H1 (cell line): ENCODE results near the gene ADGRA3. TPM values are rescaled to one million over a fixed set of nuclear protein-coding genes. Genes with fewer than 3 reads are reported as not detected.

Experiments used
- CTCF ChIA-PET: fragments of 300-600 bp; sonication (Branson Sonifier 250); formaldehyde crosslinking; loops from one replicate; lab custom pipeline; 2021; ENCODE audit not compliant: partially characterized antibody; lab: Charles Lee
- POLR2A ChIA-PET: fragments of 300-600 bp; sonication (Branson Sonifier 250); formaldehyde crosslinking; loops from one replicate; lab custom pipeline; 2021; ENCODE audit warnings: inconsistent platforms; ENCODE audit not compliant: partially characterized antibody; lab: Charles Lee
- DNase-seq, 2 experiments: peaks; one replicate each; pipeline versions ENCODE4 v3.0.0 to v3.0.0-alpha.2; 2010 to 2022; ENCODE audit warnings: low spot score in 2 of 2, low read depth in 1 of 2, mixed read lengths in 1 of 2
- FAIRE-seq: peaks from 2 replicates; lab custom pipeline; 2011; peaks lifted over from hg19 to GRCh38; lab: Jason Lieb, UNC
- H2AFZ ChIP-seq: 2 replicates; pipeline ENCODE4 v1.8.1; 2012; ENCODE audit warnings: low read length, inconsistent platforms
- H2AK5ac ChIP-seq: 2 replicates; pipeline ENCODE4 v1.6.1; 2013; ENCODE audit warnings: low read depth, low read length
- H2BK120ac ChIP-seq: replicated peaks from 2 replicates; pipeline ENCODE3; 2013; ENCODE audit warnings: low read depth, low read length, inconsistent platforms
- H2BK12ac ChIP-seq: 2 replicates; pipeline ENCODE4 v1.6.1; 2013; ENCODE audit warnings: low read depth, low read length
- H2BK15ac ChIP-seq: 2 replicates; pipeline ENCODE4 v1.6.1; 2013; ENCODE audit warnings: low read length
- H2BK20ac ChIP-seq: 2 replicates; pipeline ENCODE4 v1.6.1; 2013; ENCODE audit warnings: low read length
- H2BK5ac ChIP-seq: 2 replicates; pipeline ENCODE4 v1.6.1; 2013; ENCODE audit warnings: low read depth, low read length
- H3K14ac ChIP-seq: 2 replicates; pipeline ENCODE4 v1.6.1; 2013; ENCODE audit warnings: inconsistent platforms; ENCODE audit not compliant: insufficient read length
- H3K18ac ChIP-seq: 2 replicates; pipeline ENCODE4 v1.6.1; 2013; ENCODE audit warnings: low read length; ENCODE audit errors: extremely low read depth
- H3K23ac ChIP-seq: 2 replicates; pipeline ENCODE4 v1.6.1; 2013; ENCODE audit warnings: inconsistent platforms; ENCODE audit not compliant: insufficient read length
- H3K23me2 ChIP-seq: 2 replicates; pipeline ENCODE4 v1.6.1; 2013; ENCODE audit warnings: low read depth, low read length
- H3K27ac ChIP-seq: 2 replicates; pipeline ENCODE4 v1.6.1; 2011; ENCODE audit warnings: low read depth, low read length, inconsistent platforms
- H3K27me3 ChIP-seq, 4 experiments: replicated peaks in 1 of 4; 1 replicate in 1 of 4; 2 replicates in 3 of 4; pipeline versions ENCODE4 v1.6.1 to v1.8.1; 2011 to 2013; ENCODE audit warnings: low read length in 3 of 4, mild to moderate bottlenecking in 3 of 4, inconsistent platforms in 2 of 4, mixed read lengths in 2 of 4, moderate library complexity in 1 of 4; ENCODE audit not compliant: control insufficient read depth in 3 of 4, insufficient read depth in 3 of 4; ENCODE audit errors: extremely low read depth in 1 of 4
- H3K36me3 ChIP-seq, 4 experiments: 2 replicates each; pipeline versions ENCODE4 v1.6.1 to v1.8.1; 2011 to 2013; ENCODE audit warnings: mild to moderate bottlenecking in 4 of 4, low read length in 3 of 4, moderate library complexity in 2 of 4, control low read depth in 1 of 4, inconsistent platforms in 1 of 4; ENCODE audit not compliant: insufficient read depth in 4 of 4, control insufficient read depth in 2 of 4
- H3K4ac ChIP-seq: replicated peaks from 2 replicates; pipeline ENCODE3; 2013; ENCODE audit warnings: low read length, low read depth, mixed read lengths, inconsistent platforms; ENCODE audit not compliant: insufficient read length
- H3K4me1 ChIP-seq, 4 experiments: replicated peaks in 1 of 4; 1 replicate in 1 of 4; 2 replicates in 3 of 4; pipeline versions ENCODE4 v1.6.1 to v1.8.1; 2011 to 2013; ENCODE audit warnings: low read length in 3 of 4, inconsistent platforms in 2 of 4, mixed read lengths in 1 of 4; ENCODE audit not compliant: insufficient read depth in 4 of 4, control insufficient read depth in 3 of 4
- H3K4me2 ChIP-seq, 2 experiments: 2 replicates each; pipeline versions ENCODE4 v1.6.1 to v1.8.1; 2011 to 2013; ENCODE audit warnings: low read depth in 2 of 2, low read length in 2 of 2, control low read depth in 1 of 2, inconsistent platforms in 1 of 2, mild to moderate bottlenecking in 1 of 2; ENCODE audit not compliant: insufficient read depth in 1 of 2
- H3K4me3 ChIP-seq, 4 experiments: fragments of 200-600, 300-600 bp in 1 of 4; sonication (generic), shearing (Covaris generic), sonication (Bioruptor Twin) in 1 of 4; 2 replicates each; pipeline versions ENCODE4 v1.5.1 to v1.8.1; 2011 to 2016; ENCODE audit warnings: low read length in 4 of 4, low read depth in 3 of 4, control low read depth in 2 of 4, inconsistent platforms in 2 of 4, mild to moderate bottlenecking in 2 of 4, mixed read lengths in 1 of 4, moderate library complexity in 1 of 4; ENCODE audit not compliant: insufficient read depth in 2 of 4; ENCODE audit errors: extremely low read depth in 1 of 4
- H3K56ac ChIP-seq: replicated peaks from 2 replicates; pipeline ENCODE3; 2013; ENCODE audit warnings: low read depth, mild to moderate bottlenecking, mixed read lengths, low read length, inconsistent platforms; ENCODE audit not compliant: insufficient read length
- H3K79me1 ChIP-seq: 2 replicates; pipeline ENCODE4 v1.6.1; 2013; ENCODE audit warnings: low read depth, low read length, control low read depth
- H3K79me2 ChIP-seq, 2 experiments: 2 replicates each; pipeline versions ENCODE4 v1.6.1 to v1.8.1; 2012 to 2013; ENCODE audit warnings: low read length in 2 of 2, mild to moderate bottlenecking in 2 of 2, inconsistent platforms in 1 of 2; ENCODE audit not compliant: insufficient read depth in 2 of 2, control insufficient read depth in 1 of 2
- H3K9ac ChIP-seq, 4 experiments: replicated peaks in 1 of 4; 1 replicate in 1 of 4; 2 replicates in 3 of 4; pipeline versions ENCODE4 v1.6.1 to v1.8.1; 2011 to 2013; ENCODE audit warnings: low read depth in 3 of 4, low read length in 3 of 4, control low read depth in 2 of 4, mild to moderate bottlenecking in 2 of 4, moderate library complexity in 2 of 4, inconsistent platforms in 1 of 4; ENCODE audit errors: extremely low read depth in 1 of 4
- H3K9me3 ChIP-seq, 2 experiments: 2 replicates each; pipeline versions ENCODE4 v1.6.1 to v1.8.1; 2012 to 2013; ENCODE audit warnings: mild to moderate bottlenecking in 2 of 2, moderate library complexity in 2 of 2, control low read depth in 1 of 2, inconsistent platforms in 1 of 2, low read depth in 1 of 2, low read length in 1 of 2, mixed read lengths in 1 of 2; ENCODE audit not compliant: insufficient read depth in 2 of 2
- H4K20me1 ChIP-seq, 2 experiments: replicated peaks in 1 of 2; 2 replicates each; pipeline versions ENCODE3 to v1.8.1; 2011 to 2013; ENCODE audit warnings: inconsistent platforms in 2 of 2, low read length in 2 of 2, mild to moderate bottlenecking in 1 of 2; ENCODE audit not compliant: insufficient read depth in 2 of 2, control insufficient read depth in 1 of 2
- H4K5ac ChIP-seq: 2 replicates; pipeline ENCODE4 v1.6.1; 2013; ENCODE audit warnings: low read length, low read depth, mixed read lengths, inconsistent platforms; ENCODE audit not compliant: insufficient read length
- H4K8ac ChIP-seq: 2 replicates; pipeline ENCODE4 v1.8.0; 2013; ENCODE audit warnings: mild to moderate bottlenecking, moderate library complexity, low read length, inconsistent platforms; ENCODE audit not compliant: insufficient read depth; ENCODE audit errors: extremely low read depth
- H4K91ac ChIP-seq: replicated peaks from 2 replicates; pipeline ENCODE3; 2013; ENCODE audit warnings: low read length, mixed read lengths, inconsistent platforms; ENCODE audit not compliant: insufficient read length
- ATF3 ChIP-seq: IDR thresholded peaks from 2 replicates; pipeline ENCODE4 v1.6.1; 2011; ENCODE audit warnings: low read depth, mild to moderate bottlenecking, low read length; ENCODE audit not compliant: insufficient read depth
- BCL11A ChIP-seq, 2 experiments: IDR thresholded peaks; one replicate each; pipeline ENCODE4 v1.6.1; 2011; ENCODE audit warnings: low read depth in 2 of 2, low read length in 2 of 2, mild to moderate bottlenecking in 2 of 2
- NRF1 ChIP-seq: IDR thresholded peaks from 2 replicates; pipeline ENCODE4 v1.6.1; 2011; ENCODE audit warnings: mild to moderate bottlenecking, low read depth, low read length, improper control_type of control experiment
- POU5F1 ChIP-seq: IDR thresholded peaks from 2 replicates; pipeline ENCODE4 v1.6.1; 2011; ENCODE audit warnings: low read depth, mild to moderate bottlenecking, low read length, moderate library complexity
- SIN3A ChIP-seq, 2 experiments: IDR thresholded peaks in 1 of 2; conservative IDR thresholded peaks in 1 of 2; 2 replicates each; pipeline ENCODE4 v1.6.1; 2011 to 2012; ENCODE audit warnings: low read length in 2 of 2, improper control_type of control experiment in 1 of 2, low read depth in 1 of 2, mild to moderate bottlenecking in 1 of 2
- WGBS, 2 experiments: shearing (Covaris generic) in 1 of 2; methylation state at CpG; one replicate each; pipeline versions ENCODE4 v1.1.6 to v1.1.7; 2013 to 2015; ENCODE audit warnings: low lambda C conversion rate in 2 of 2, mixed read lengths in 2 of 2, inconsistent platforms in 1 of 2, low coverage in 1 of 2, missing lambda C conversion rate in 1 of 2; ENCODE audit not compliant: insufficient replicate concordance in 2 of 2, insufficient coverage in 1 of 2, insufficient read length in 1 of 2; ENCODE audit errors: extremely low coverage in 1 of 2, missing lambda C conversion rate in 1 of 2; 5-methylcytosine and 5-hydroxymethylcytosine counted together
- polyA plus RNA-seq, 7 experiments: library from polyadenylated mRNA; depleted of rRNA in 3 of 7; stranded (reverse) in 5 of 7; unstranded in 2 of 7; fragments of >200 nt in 5 of 7; fragments of 200-250 nt in 2 of 7; gene quantifications; 1 replicate in 5 of 7; 2 replicates in 1 of 7; 4 replicates in 1 of 7; pipeline versions ENCODE4 v1.2.1 to v1.2.3, GENCODE V29; 2011 to 2013; ENCODE audit warnings: missing spikeins in 2 of 7, mixed read lengths in 2 of 7
- total RNA-seq: library from RNA; stranded (reverse); fragmentation: NEBNext Ultra II Directional; extraction: Animal tissue kit (Norgen Biotek cat#: 25700); gene quantifications from 2 replicates; pipeline ENCODE4 v1.2.1, GENCODE V29; 2021
- TF ChIP-seq, protein P1 (sequence below): IDR thresholded peaks from 2 replicates; pipeline ENCODE4 v1.6.1; 2012; ENCODE audit warnings: inconsistent platforms

The ADGRA3 gene
- total and polyA plus RNA-seq, 2 of the 8 experiments (the other 6 are each of a cell fraction or from before 2014, with no cell fraction given): 31.5 to 63.0 TPM

DNA sequence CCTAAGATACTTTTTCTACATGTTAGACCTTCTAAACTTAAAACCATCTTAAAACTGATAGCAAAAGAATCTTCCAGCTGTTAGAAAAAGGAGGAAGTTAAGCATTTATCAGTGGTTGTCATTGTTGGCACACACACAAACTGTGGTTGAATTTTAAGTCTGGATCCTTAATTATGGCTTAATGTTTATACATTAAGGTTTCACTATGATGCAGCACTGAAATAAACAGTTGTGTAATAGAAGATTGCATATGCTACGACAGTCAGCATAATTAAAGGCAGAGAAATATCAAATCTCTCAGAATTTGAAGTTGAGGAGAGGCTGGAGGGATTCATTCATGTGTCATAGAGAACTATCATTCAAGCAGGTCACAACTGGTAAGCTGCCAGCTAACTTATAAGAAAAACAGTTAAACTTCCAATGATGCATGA, 32.3 kb downstream of the ADGRA3 start:
- Histone ChIP-seq H2BK20ac (no peak overlapping the region), H3K79me1 (peaks cover 4% of the 10 kb centered on the region), H2BK15ac (no peak overlapping the region), H2AK5ac (no peak overlapping the region), H2BK12ac (no peak overlapping the region), H3K4me2 (no peak overlapping the region), H3K14ac (no peak overlapping the region), H3K36me3 (no peaks in the 10 kb centered on the region), H4K91ac (no peak overlapping the region), H3K4ac (no peak overlapping the region), H2BK120ac (no peak overlapping the region), H4K5ac (no peak overlapping the region), H3K4me3 (no peak overlapping the region), H3K79me2 (peaks cover 7 to 97% of the 10 kb centered on the region in 2 experiments), H2AFZ (no peak overlapping the region)
- WGBS, 2 experiments: 100% methylated on average over 1 of the region's 1 CpG; no CpG with 5 or more reads in 1 of the 2 experiments
- TF ChIP-seq NRF1 (no peak), POU5F1 (no peak), ATF3 (no peak), BCL11A (IDR thresholded peaks at IDR 0.05; ENCODE audit: low read depth in 2 of 2, low read length in 2 of 2) (no peak), SIN3A (conservative IDR thresholded peaks at IDR 0.05 in 1 of 2, IDR thresholded peaks at IDR 0.05 in 1 of 2; ENCODE audit: low read depth in 1 of 2, low read length in 2 of 2) (no peak)
- TF ChIP-seq, protein P1, sequence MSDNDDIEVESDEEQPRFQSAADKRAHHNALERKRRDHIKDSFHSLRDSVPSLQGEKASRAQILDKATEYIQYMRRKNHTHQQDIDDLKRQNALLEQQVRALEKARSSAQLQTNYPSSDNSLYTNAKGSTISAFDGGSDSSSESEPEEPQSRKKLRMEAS: no peak
- TF ChIP-seq, all 59 proteins: peak for 0
- Histone ChIP-seq H3K27me3 (no peaks in the 10 kb centered on the region), H3K9ac (no peak overlapping the region), H3K27ac (no peak overlapping the region), H3K23ac (no peak overlapping the region), H2BK5ac (no peak overlapping the region), H4K8ac (no peak overlapping the region), H3K18ac (no peak overlapping the region), H3K23me2 (no peaks in the 10 kb centered on the region), H4K20me1 (peaks cover 6 to 11% of the 10 kb centered on the region in 2 experiments), H3K9me3 (no peaks in the 10 kb centered on the region), H3K56ac (no peak overlapping the region), H3K4me1 (peaks cover 0 to 8% (median 4%) of the 10 kb centered on the region in 4 experiments; a peak in 4 of 7 replicates)
- no peak for DNase-seq
- no peak for FAIRE-seq
- ChIA-PET POLR2A (interaction anchor here (0.6 to 1.1 kb wide), 3 partner anchors 10 to 33 kb away, joined by 3 read pairs; partner anchors contain the start of gene ADGRA3), CTCF (interaction anchor here (1.0 kb wide), 1 partner anchor 10 kb away, joined by 3 read pairs; no protein-coding TSS in a partner anchor)
